ENCODE measurements around the gene PDE7B. TPM values are rescaled to one million over a fixed set of nuclear protein-coding genes. Genes with fewer than 3 reads are reported as not detected.

PDE7B gene
- total and polyA plus RNA-seq, 4 experiments from 2014 or later, result 0.06 to 0.94 (median 0.28) TPM

- Histone ChIP-seq H3K4me1 (ENCODE audit: insufficient read depth, low read length) (no peaks in the 10 kb centered on the region), H3K9me3 (ENCODE audit: control insufficient read depth in 1 of 2, low read length in 2 of 2) (no peaks in the 10 kb centered on the region), H3K27ac (ENCODE audit: low read depth, low read length) (no peak overlapping the region), H3K4me3 (ENCODE audit: low read length in 2 of 2) (no peak overlapping the region), H3K36me3 (ENCODE audit: insufficient read depth, low read length) (no peaks in the 10 kb centered on the region), H3K27me3 (ENCODE audit: insufficient read depth, low read length) (no peaks in the 10 kb centered on the region)
- ChIA-PET CTCF (ENCODE audit: partially characterized antibody) (interaction anchor here (3.9 kb wide), 1 partner anchor 96 kb away, joined by 11 read pairs; no protein-coding TSS in a partner anchor), POLR2A (ENCODE audit: partially characterized antibody) (no interaction called here)
- no peaks in the 10 kb centered on the region for H3K27me3 Mint-ChIP-seq
- no peak overlapping the region for H3K27ac Mint-ChIP-seq
- no peak for DNase-seq
- no peaks in the 10 kb centered on the region for H3K36me3 Mint-ChIP-seq
- H3K4me3 Mint-ChIP-seq, result no peak overlapping the region
- intact Hi-C loops (cut with micrococcal nuclease), result no loop called here
- H3K4me1 Mint-ChIP-seq, result no peaks in the 10 kb centered on the region
- H3K9me3 Mint-ChIP-seq, result peaks cover 0 to 6% (median under 1%) of the 10 kb centered on the region in 8 donors
Observed at GRCh38 chr6:135814043-135814442, 37.5 kb upstream of the PDE7B start.

GRCh38 chr6:135815216-135815615 is 36.3 kb upstream of the PDE7B start:
- no peak for DNase-seq
- H3K4me1 Mint-ChIP-seq, result no peaks in the 10 kb centered on the region
- Histone ChIP-seq H3K4me3 (ENCODE audit: low read length in 2 of 2) (no peak overlapping the region), H3K27me3 (ENCODE audit: insufficient read depth, low read length) (no peaks in the 10 kb centered on the region), H3K9me3 (ENCODE audit: control insufficient read depth in 1 of 2, low read length in 2 of 2) (no peaks in the 10 kb centered on the region), H3K27ac (ENCODE audit: low read depth, low read length) (no peak overlapping the region), H3K4me1 (ENCODE audit: insufficient read depth, low read length) (no peaks in the 10 kb centered on the region), H3K36me3 (ENCODE audit: insufficient read depth, low read length) (no peaks in the 10 kb centered on the region)
- H3K27ac Mint-ChIP-seq, result no peak overlapping the region
- H3K36me3 Mint-ChIP-seq, result no peaks in the 10 kb centered on the region
- intact Hi-C loops (cut with micrococcal nuclease), result no loop called here
- CTCF ChIA-PET (ENCODE audit: partially characterized antibody), result interaction anchor here (3.9 kb wide), 1 partner anchor 95 kb away, joined by 11 read pairs; no protein-coding TSS in a partner anchor
- POLR2A ChIA-PET (ENCODE audit: partially characterized antibody), result no interaction called here
- no peaks in the 10 kb centered on the region for H3K27me3 Mint-ChIP-seq
- H3K4me3 Mint-ChIP-seq, result no peak overlapping the region
- no peaks in the 10 kb centered on the region for H3K9me3 Mint-ChIP-seq

GRCh38 chr6:135817035-135817434 is 34.5 kb upstream of the PDE7B start:
- DNase-seq, result no peak
- H3K4me1 ChIP-seq (ENCODE audit: insufficient read depth, low read length), result no peaks in the 10 kb centered on the region
- intact Hi-C loops (cut with micrococcal nuclease), result no loop called here
- H3K27me3 ChIP-seq (ENCODE audit: insufficient read depth, low read length), result no peaks in the 10 kb centered on the region
- H3K9me3 ChIP-seq (ENCODE audit: control insufficient read depth in 1 of 2, low read length in 2 of 2), result no peaks in the 10 kb centered on the region
- Mint-ChIP-seq H3K9me3 (no peaks in the 10 kb centered on the region), H3K4me3 (no peak overlapping the region), H3K4me1 (no peaks in the 10 kb centered on the region), H3K36me3 (no peaks in the 10 kb centered on the region), H3K27me3 (peaks cover 0 to 2% of the 10 kb centered on the region in 2 donors), H3K27ac (no peak overlapping the region)
- ChIA-PET CTCF (ENCODE audit: partially characterized antibody) (no interaction called here), POLR2A (ENCODE audit: partially characterized antibody) (no interaction called here)
- H3K4me3 ChIP-seq (ENCODE audit: low read length in 2 of 2), result no peak overlapping the region
- H3K27ac ChIP-seq (ENCODE audit: low read depth, low read length), result no peak overlapping the region
- H3K36me3 ChIP-seq (ENCODE audit: insufficient read depth, low read length), result no peaks in the 10 kb centered on the region

- no peaks in the 10 kb centered on the region for H3K36me3 ChIP-seq (ENCODE audit: insufficient read depth, low read length)
- Mint-ChIP-seq H3K9me3 (no peaks in the 10 kb centered on the region), H3K4me1 (no peaks in the 10 kb centered on the region), H3K27me3 (peaks cover 0 to 2% of the 10 kb centered on the region in 2 donors), H3K36me3 (no peaks in the 10 kb centered on the region), H3K27ac (no peak overlapping the region), H3K4me3 (no peak overlapping the region)
- intact Hi-C loops (cut with micrococcal nuclease), result no loop called here
- H3K27me3 ChIP-seq (ENCODE audit: insufficient read depth, low read length), result no peaks in the 10 kb centered on the region
- H3K27ac ChIP-seq (ENCODE audit: low read depth, low read length), result no peak overlapping the region
- no peaks in the 10 kb centered on the region for H3K4me1 ChIP-seq (ENCODE audit: insufficient read depth, low read length)
- DNase-seq, result no peak
- H3K4me3 ChIP-seq (ENCODE audit: low read length in 2 of 2), result no peak overlapping the region
- H3K9me3 ChIP-seq (ENCODE audit: control insufficient read depth in 1 of 2, low read length in 2 of 2), result no peaks in the 10 kb centered on the region
- ChIA-PET POLR2A (ENCODE audit: partially characterized antibody) (no interaction called here), CTCF (ENCODE audit: partially characterized antibody) (interaction anchor here (1.1 kb wide), 1 partner anchor 90 kb away, joined by 3 read pairs; no protein-coding TSS in a partner anchor)
Observed at GRCh38 chr6:135819665-135820064, 31.8 kb upstream of the PDE7B start.

- H3K4me1 ChIP-seq (ENCODE audit: insufficient read depth, low read length), result no peaks in the 10 kb centered on the region
- Mint-ChIP-seq H3K9me3 (no peaks in the 10 kb centered on the region), H3K27me3 (peaks cover 0 to 2% of the 10 kb centered on the region in 2 donors), H3K4me3 (no peak overlapping the region), H3K27ac (no peak overlapping the region), H3K36me3 (no peaks in the 10 kb centered on the region), H3K4me1 (no peaks in the 10 kb centered on the region)
- H3K27ac ChIP-seq (ENCODE audit: low read depth, low read length), result no peak overlapping the region
- ChIA-PET POLR2A (ENCODE audit: partially characterized antibody) (no interaction called here), CTCF (ENCODE audit: partially characterized antibody) (interaction anchor here (1.1 kb wide), 1 partner anchor 89 kb away, joined by 3 read pairs; no protein-coding TSS in a partner anchor)
- intact Hi-C loops (cut with micrococcal nuclease), result no loop called here
- H3K27me3 ChIP-seq (ENCODE audit: insufficient read depth, low read length), result no peaks in the 10 kb centered on the region
- no peak overlapping the region for H3K4me3 ChIP-seq (ENCODE audit: low read length in 2 of 2)
- no peak for DNase-seq
- H3K36me3 ChIP-seq (ENCODE audit: insufficient read depth, low read length), result no peaks in the 10 kb centered on the region
- no peaks in the 10 kb centered on the region for H3K9me3 ChIP-seq (ENCODE audit: control insufficient read depth in 1 of 2, low read length in 2 of 2)
Observed at GRCh38 chr6:135820340-135820739, 31.2 kb upstream of the PDE7B start.

GRCh38 chr6:135823851-135824250 is 27.6 kb upstream of the PDE7B start:
- intact Hi-C loops (cut with micrococcal nuclease), result no loop called here
- peaks cover 0 to 2% of the 10 kb centered on the region in 2 donors for H3K27me3 Mint-ChIP-seq

GRCh38 chr6:135826236-135826804 is 25.2 kb upstream of the PDE7B start:
- Histone ChIP-seq H3K4me1 (ENCODE audit: insufficient read depth, low read length) (no peaks in the 10 kb centered on the region), H3K4me3 (ENCODE audit: low read length in 2 of 2) (no peak overlapping the region), H3K36me3 (ENCODE audit: insufficient read depth, low read length) (no peaks in the 10 kb centered on the region), H3K27ac (ENCODE audit: low read depth, low read length) (no peak overlapping the region), H3K27me3 (ENCODE audit: insufficient read depth, low read length) (no peaks in the 10 kb centered on the region), H3K9me3 (ENCODE audit: control insufficient read depth in 1 of 2, low read length in 2 of 2) (no peaks in the 10 kb centered on the region)
- no peak for DNase-seq
- Mint-ChIP-seq H3K27ac (no peak overlapping the region), H3K9me3 (no peaks in the 10 kb centered on the region), H3K27me3 (no peaks in the 10 kb centered on the region), H3K36me3 (no peaks in the 10 kb centered on the region), H3K4me3 (no peak overlapping the region), H3K4me1 (no peaks in the 10 kb centered on the region)
- ChIA-PET CTCF (ENCODE audit: partially characterized antibody) (no interaction called here), POLR2A (ENCODE audit: partially characterized antibody) (no interaction called here)
- intact Hi-C loops (cut with micrococcal nuclease), result no loop called here

More at GRCh38 chr6:135823851-135824250, 27.6 kb upstream of the PDE7B start:
- no peaks in the 10 kb centered on the region for H3K9me3 Mint-ChIP-seq
- H3K36me3 Mint-ChIP-seq, result no peaks in the 10 kb centered on the region
- H3K4me1 Mint-ChIP-seq, result no peaks in the 10 kb centered on the region
- H3K4me3 Mint-ChIP-seq, result no peak overlapping the region
- no peaks in the 10 kb centered on the region for H3K4me1 ChIP-seq (ENCODE audit: insufficient read depth, low read length)
- no peaks in the 10 kb centered on the region for H3K36me3 ChIP-seq (ENCODE audit: insufficient read depth, low read length)
- no peak overlapping the region for H3K27ac Mint-ChIP-seq
- H3K4me3 ChIP-seq (ENCODE audit: low read length in 2 of 2), result no peak overlapping the region
- no peak overlapping the region for H3K27ac ChIP-seq (ENCODE audit: low read depth, low read length)
- DNase-seq, result no peak
- CTCF ChIA-PET (ENCODE audit: partially characterized antibody), result no interaction called here
- H3K27me3 ChIP-seq (ENCODE audit: insufficient read depth, low read length), result no peaks in the 10 kb centered on the region
- POLR2A ChIA-PET (ENCODE audit: partially characterized antibody), result no interaction called here
- H3K9me3 ChIP-seq (ENCODE audit: control insufficient read depth in 1 of 2, low read length in 2 of 2), result no peaks in the 10 kb centered on the region

GRCh38 chr6:135828021-135828420 is 23.5 kb upstream of the PDE7B start:
- Mint-ChIP-seq H3K4me1 (no peaks in the 10 kb centered on the region), H3K36me3 (no peaks in the 10 kb centered on the region), H3K27ac (no peak overlapping the region), H3K9me3 (no peaks in the 10 kb centered on the region), H3K4me3 (no peak overlapping the region), H3K27me3 (no peaks in the 10 kb centered on the region)
- Histone ChIP-seq H3K36me3 (ENCODE audit: insufficient read depth, low read length) (no peaks in the 10 kb centered on the region), H3K9me3 (ENCODE audit: control insufficient read depth in 1 of 2, low read length in 2 of 2) (no peaks in the 10 kb centered on the region), H3K4me3 (ENCODE audit: low read length in 2 of 2) (no peak overlapping the region), H3K27me3 (ENCODE audit: insufficient read depth, low read length) (no peaks in the 10 kb centered on the region), H3K4me1 (ENCODE audit: insufficient read depth, low read length) (no peaks in the 10 kb centered on the region), H3K27ac (ENCODE audit: low read depth, low read length) (no peak overlapping the region)
- intact Hi-C loops (cut with micrococcal nuclease), result no loop called here
- CTCF ChIA-PET (ENCODE audit: partially characterized antibody), result no interaction called here
- DNase-seq, result no peak
- POLR2A ChIA-PET (ENCODE audit: partially characterized antibody), result no interaction called here
